Measurements from ENCODE around the gene VAMP4. TPM values are rescaled to one million over a fixed set of nuclear protein-coding genes. Genes with fewer than 3 reads are reported as not detected.

The VAMP4 gene
- total RNA-seq, 1 experiment from 2014 or later, result 4.2 TPM

DNA sequence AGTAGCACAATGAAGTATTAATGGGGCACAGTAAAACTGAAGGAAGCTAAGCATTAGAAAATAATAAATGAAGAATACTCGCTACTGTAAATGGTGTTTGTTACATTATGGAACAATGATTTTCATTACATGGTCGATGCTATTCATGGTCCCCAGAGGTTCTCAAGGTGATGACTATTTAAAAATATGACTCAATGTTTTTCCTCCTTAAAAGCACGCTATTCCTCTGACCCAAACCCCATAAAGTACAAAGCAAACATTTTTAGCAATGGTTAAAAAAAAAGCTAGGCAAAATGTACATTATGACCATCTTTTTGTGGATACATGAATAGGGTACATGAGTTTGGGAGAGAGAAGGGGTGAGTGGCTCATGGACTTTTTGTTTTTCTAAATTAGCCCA is 34.3 kb downstream of the VAMP4 start:
- H3K14ac ChIP-seq (ENCODE audit: insufficient read depth, low read length), result no peak overlapping the region
- H4K8ac ChIP-seq (replicated peaks; ENCODE audit: insufficient read length, low read depth, low read length), result no peak overlapping the region
- no peak overlapping the region for H4K91ac ChIP-seq (ENCODE audit: insufficient read length, low read depth, low read length)
- H3K9me3 ChIP-seq (ENCODE audit: control insufficient read depth, low read depth, low read length), result no peaks in the 10 kb centered on the region
- no peaks in the 10 kb centered on the region for H4K20me1 ChIP-seq (ENCODE audit: control insufficient read depth, insufficient read depth, insufficient read length)
- no peak overlapping the region for H3K56ac ChIP-seq (ENCODE audit: insufficient read length, low read depth, low read length)
- no peaks in the 10 kb centered on the region for H3K27me3 ChIP-seq (ENCODE audit: insufficient read depth, low read length)
- no peak overlapping the region for H2BK12ac ChIP-seq (ENCODE audit: insufficient read length, low read depth, low read length)
- WGBS (ENCODE audit: extremely low coverage, insufficient read length, low lambda C conversion rate), result no CpG with 5 or more reads among the region's 3 CpGs
- H2BK20ac ChIP-seq (ENCODE audit: low read depth, low read length, poor library complexity, severe bottlenecking), result no peak overlapping the region
- H2BK120ac ChIP-seq (ENCODE audit: low read depth, low read length, poor library complexity, severe bottlenecking), result no peak overlapping the region
- Mint-ChIP-seq H3K27me3 (ENCODE audit: low read depth) (no peaks in the 10 kb centered on the region), H3K36me3 (ENCODE audit: insufficient read depth in 1 of 3, low read depth in 3 of 3) (no peaks in the 10 kb centered on the region), H3K4me3 (no peak overlapping the region), H3K9me3 (no peaks in the 10 kb centered on the region), H3K27ac (no peak overlapping the region), H3K4me1 (no peaks in the 10 kb centered on the region)
- no peak overlapping the region for H3K18ac ChIP-seq (ENCODE audit: insufficient read length, low read depth, low read length)
- H3K4ac ChIP-seq (ENCODE audit: low read depth, low read length), result no peak overlapping the region
- no peak overlapping the region for H2AK5ac ChIP-seq (ENCODE audit: insufficient read length, low read length)
- no peaks in the 10 kb centered on the region for H3K79me1 ChIP-seq (ENCODE audit: insufficient read depth, low read depth, low read length, poor library complexity, severe bottlenecking)
- H3K23me2 ChIP-seq (ENCODE audit: insufficient read length, low read depth, low read length, poor library complexity, severe bottlenecking), result no peaks in the 10 kb centered on the region
- H3K4me1 ChIP-seq (ENCODE audit: insufficient read depth, low read length), result no peaks in the 10 kb centered on the region
- H3T11ph ChIP-seq (ENCODE audit: low read length), result no peak overlapping the region
- no peaks in the 10 kb centered on the region for H3K79me2 ChIP-seq (ENCODE audit: insufficient read depth, low read length)
- H3K23ac ChIP-seq (ENCODE audit: insufficient read length, low read depth, low read length), result no peak overlapping the region
- H2AFZ ChIP-seq (ENCODE audit: low read length), result no peak overlapping the region
- no peak for DNase-seq
- H3K9ac ChIP-seq (ENCODE audit: extremely low read depth, insufficient read length, low read length), result no peak overlapping the region
- H3K27ac ChIP-seq (ENCODE audit: insufficient read length, low read depth, low read length), result no peak overlapping the region
- H4K5ac ChIP-seq (ENCODE audit: insufficient read length, low read depth, low read length), result no peak overlapping the region
- no peak overlapping the region for H2BK15ac ChIP-seq (ENCODE audit: low read depth, low read length)
- no peak overlapping the region for H2BK5ac ChIP-seq (ENCODE audit: insufficient read length, low read length)
- H3K4me2 ChIP-seq (ENCODE audit: insufficient read depth, insufficient read length, low read length), result no peak overlapping the region
- TF ChIP-seq, protein P1, sequence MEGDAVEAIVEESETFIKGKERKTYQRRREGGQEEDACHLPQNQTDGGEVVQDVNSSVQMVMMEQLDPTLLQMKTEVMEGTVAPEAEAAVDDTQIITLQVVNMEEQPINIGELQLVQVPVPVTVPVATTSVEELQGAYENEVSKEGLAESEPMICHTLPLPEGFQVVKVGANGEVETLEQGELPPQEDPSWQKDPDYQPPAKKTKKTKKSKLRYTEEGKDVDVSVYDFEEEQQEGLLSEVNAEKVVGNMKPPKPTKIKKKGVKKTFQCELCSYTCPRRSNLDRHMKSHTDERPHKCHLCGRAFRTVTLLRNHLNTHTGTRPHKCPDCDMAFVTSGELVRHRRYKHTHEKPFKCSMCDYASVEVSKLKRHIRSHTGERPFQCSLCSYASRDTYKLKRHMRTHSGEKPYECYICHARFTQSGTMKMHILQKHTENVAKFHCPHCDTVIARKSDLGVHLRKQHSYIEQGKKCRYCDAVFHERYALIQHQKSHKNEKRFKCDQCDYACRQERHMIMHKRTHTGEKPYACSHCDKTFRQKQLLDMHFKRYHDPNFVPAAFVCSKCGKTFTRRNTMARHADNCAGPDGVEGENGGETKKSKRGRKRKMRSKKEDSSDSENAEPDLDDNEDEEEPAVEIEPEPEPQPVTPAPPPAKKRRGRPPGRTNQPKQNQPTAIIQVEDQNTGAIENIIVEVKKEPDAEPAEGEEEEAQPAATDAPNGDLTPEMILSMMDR (conservative IDR thresholded peaks at IDR 0.05), result no peak
